ENCODE measurements around the gene HIGD1B. TPM values are rescaled to one million over a fixed set of nuclear protein-coding genes. Genes with fewer than 3 reads are reported as not detected.

HIGD1B gene
- polyA plus RNA-seq, 10 donors: 2.8 to 6.8 (median 4.5) TPM

- DNase-seq: no peak
Observed at GRCh38 chr17:44831371-44831770, 16.3 kb upstream of the HIGD1B start.

- no peak for DNase-seq
Observed at GRCh38 chr17:44832805-44833204, 14.9 kb upstream of the HIGD1B start.

GRCh38 chr17:44837196-44837595, 10.5 kb upstream of the HIGD1B start:
- no peak for DNase-seq

DNA sequence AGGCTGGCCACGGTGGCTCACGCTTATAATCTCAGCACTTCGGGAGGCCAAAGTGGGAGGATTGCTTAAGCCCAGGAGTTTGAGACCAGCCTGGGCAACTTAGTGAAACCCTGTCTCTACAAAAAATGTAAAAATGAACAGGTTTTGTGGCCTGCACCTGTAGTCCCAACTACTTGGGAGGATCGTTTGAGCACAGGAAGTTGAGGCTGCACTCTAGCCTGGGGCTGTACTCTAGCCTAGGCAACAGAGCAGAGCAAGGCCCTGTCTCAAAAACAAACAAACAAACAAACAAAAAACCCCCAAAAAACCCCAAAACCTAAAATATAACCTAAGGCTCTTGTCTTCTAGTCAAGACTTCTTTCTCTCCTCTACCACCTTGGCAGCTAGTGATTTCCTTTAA, 7.4 kb upstream of the HIGD1B start:
- no peak for DNase-seq

GRCh38 chr17:44840936-44841335, 6.7 kb upstream of the HIGD1B start:
- DNase-seq: peak in 1 of 3 donors; percentile 39

- DNase-seq: no peak
Observed at GRCh38 chr17:44842748-44843147, 4.9 kb upstream of the HIGD1B start.

DNA sequence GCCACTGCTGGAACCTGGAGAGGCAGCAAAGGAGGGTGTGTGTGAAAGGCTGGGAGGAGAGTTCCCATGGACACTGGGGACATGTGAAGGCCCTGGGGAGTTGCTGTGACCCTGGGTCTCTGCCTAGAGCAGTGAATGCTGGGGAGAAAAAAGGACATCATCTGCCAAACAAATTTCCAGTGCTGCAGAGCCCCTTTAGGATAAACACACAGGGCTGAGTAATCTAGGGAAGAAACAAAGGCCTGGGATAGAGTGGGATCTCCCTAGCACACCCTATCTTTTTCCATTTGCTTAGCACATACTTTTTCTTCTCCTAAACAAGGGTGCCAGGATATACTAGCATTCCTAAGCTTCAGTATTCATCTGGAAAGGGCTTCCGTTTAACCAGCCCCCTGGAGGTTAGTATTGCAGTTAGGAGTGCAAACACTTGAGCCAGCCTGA, 3.3 kb upstream of the HIGD1B start:
- no peak for DNase-seq

- no peak for DNase-seq
Observed at GRCh38 chr17:44846206-44846605, 1.5 kb upstream of the HIGD1B start.

DNA sequence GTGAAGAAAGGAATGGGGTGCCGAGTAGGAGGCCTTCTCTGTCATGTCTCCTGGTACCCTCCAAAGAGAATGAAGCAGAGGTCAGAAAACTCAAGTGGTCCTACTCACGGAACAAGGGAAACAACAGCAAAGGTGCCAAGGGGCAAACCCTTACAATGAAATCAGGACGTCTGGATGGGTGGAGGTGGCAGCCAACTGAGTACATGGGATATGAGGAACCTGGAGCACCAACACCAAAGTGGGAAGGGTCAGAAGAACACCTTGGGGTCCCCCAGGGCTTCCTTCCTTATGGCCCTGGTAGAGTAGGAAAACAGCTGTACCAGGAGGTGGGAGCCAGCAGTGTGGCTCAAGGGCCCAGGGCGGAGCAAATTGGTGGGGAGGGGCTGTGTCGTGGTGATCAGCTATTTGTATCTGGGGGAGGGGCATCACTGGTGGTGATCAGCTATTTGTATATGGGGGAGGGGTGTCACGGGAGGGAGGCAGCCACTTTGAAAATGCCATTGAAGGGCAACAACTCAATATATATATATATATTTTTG, 643 bp downstream of the HIGD1B start:
- no peak for DNase-seq

- no peak for DNase-seq
Observed at GRCh38 chr17:44848961-44849489, 1.3 kb downstream of the HIGD1B start.

GRCh38 chr17:44850025-44850424, 2.3 kb downstream of the HIGD1B start:
- no peak for DNase-seq

GRCh38 chr17:44850612-44851011, 2.9 kb downstream of the HIGD1B start:
- no peak for DNase-seq

DNA sequence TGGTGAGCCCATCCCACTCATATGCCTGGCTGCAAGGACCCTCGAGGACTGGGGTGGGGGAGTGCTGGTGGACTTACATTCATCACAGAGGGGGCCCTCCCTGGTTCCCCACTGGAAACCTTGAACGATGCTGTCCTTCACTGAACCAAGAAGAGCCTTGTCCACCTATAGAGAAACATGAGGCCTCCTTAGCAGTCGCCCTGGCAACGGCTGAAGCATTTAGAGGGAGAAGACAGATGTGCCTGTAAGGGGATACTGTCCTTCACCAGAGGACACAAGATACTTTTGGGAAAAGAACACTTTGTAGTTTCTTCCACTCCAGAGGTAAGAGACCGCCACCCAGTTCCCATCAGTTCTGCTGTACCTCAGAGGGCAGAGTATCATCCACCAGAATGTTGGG, 6.5 kb downstream of the HIGD1B start:
- no peak for DNase-seq

DNA sequence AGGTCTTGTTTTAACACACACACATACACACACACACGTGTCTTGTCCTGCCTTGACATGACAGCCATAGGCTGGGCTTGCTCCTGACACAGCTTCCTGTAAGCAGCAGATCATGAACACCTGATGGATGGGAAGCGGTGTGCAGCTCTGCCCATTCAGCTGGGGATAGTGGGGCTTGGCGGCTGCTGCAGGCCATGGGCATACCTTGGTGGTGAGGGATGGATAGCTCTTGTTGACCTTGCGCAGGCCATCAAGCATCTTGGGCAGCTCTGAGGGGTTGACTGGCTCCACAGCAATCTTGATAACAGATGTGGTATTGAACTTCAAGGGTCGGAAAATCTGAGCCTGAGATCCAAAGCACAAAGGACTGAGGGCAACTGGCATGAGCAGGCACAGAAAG, 12.0 kb downstream of the HIGD1B start:
- DNase-seq: no peak

DNA sequence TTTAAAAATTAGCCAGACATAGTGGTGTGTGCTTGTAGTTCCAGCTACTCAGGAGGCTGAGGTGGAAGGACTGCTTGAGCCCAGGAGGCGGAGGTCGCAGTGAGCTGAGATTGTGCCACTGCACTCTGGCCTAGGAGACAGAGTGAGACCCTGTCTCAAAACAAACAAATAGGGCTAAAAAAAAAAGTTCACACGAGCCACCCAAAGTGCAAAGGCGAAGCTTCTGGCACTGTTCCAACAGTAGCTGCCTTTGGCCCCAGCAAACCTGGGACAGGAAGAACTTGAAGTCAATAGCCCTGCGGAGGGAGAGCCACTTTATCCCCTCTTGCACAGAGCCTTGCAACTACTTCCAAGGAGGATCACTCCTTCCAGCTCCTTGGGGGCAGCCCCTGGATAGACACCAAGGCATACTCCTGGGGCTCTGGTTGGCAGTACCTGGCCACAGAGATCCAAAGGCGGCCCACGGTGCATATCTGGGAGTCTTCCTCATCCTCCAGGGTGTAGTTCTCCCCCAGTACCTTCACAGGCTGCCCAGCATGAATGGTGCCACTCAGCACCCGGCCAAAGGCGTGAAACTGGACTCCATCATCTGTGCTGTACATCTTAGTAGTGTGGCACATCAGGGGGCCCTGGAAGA, 14.7 kb downstream of the HIGD1B start:
- DNase-seq: no peak

- DNase-seq: no peak
Observed at GRCh38 chr17:44863061-44863918, 15.6 kb downstream of the HIGD1B start.

DNA sequence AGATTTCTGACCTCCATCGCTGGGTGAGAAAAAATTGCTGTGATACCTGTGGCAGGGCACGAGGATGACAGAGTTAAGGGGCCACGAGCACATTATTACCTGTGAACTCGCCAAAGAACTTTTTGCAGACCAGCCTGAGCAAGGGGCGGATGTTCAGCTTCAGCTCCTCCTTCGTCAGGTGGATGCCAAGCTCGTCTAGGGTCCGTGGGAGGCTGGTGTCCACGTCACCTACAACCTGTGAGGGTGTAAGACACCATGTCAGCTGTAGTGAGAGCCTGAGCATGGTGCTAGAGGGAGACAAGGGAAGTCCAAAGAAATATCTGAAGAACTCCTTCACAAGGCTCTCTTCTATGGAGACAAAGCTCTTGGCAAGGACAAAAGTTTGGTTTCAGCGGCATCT, 17.1 kb downstream of the HIGD1B start:
- no peak for DNase-seq

DNA sequence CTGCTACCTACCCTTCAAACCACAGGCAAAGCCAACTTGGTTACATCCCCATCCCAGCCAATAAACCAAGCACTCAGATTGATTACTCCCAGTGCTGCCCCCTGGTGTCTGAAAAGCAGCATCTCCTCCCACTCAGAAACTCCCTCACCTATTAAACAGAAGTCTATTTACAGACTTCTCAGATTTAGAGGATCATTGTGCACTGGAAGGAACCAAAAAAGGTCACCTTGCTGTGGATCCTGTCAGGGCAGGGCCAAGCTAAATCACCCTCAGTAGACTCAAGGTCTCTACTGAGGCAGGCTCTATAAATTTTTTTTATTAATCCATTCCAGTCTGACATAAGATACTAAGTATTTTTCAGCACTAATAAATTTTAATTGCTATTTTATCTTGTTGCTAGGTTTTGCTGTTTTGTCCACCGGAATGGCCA, 17.6 kb downstream of the HIGD1B start:
- peak; percentile 75 to 83 (median 81) for DNase-seq

- peak in 1 of 3 donors; percentile 55 for DNase-seq
Observed at GRCh38 chr17:44865931-44866330, 18.2 kb downstream of the HIGD1B start.

GRCh38 chr17:44867841-44868240, 20.2 kb downstream of the HIGD1B start:
- DNase-seq: no peak

DNA sequence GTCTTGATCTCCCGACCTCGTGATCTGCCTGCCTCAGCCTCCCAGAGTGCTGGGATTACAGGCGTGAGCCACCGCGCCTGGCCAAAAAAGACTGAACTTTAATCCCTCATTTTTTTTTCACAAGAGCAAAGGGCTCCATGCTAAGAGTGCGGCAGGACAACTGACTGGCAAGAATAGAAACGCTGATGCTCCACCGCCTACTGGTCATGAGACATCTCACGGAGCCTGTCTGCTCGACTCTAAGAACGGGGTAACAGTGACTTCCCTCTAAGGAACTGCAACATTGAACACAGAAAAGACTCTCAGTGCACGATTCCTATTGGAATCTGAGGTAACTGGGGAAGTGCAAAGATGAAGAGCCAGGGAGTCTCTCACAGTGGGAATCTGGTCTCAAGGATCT, 23.9 kb downstream of the HIGD1B start:
- no peak for DNase-seq

DNA sequence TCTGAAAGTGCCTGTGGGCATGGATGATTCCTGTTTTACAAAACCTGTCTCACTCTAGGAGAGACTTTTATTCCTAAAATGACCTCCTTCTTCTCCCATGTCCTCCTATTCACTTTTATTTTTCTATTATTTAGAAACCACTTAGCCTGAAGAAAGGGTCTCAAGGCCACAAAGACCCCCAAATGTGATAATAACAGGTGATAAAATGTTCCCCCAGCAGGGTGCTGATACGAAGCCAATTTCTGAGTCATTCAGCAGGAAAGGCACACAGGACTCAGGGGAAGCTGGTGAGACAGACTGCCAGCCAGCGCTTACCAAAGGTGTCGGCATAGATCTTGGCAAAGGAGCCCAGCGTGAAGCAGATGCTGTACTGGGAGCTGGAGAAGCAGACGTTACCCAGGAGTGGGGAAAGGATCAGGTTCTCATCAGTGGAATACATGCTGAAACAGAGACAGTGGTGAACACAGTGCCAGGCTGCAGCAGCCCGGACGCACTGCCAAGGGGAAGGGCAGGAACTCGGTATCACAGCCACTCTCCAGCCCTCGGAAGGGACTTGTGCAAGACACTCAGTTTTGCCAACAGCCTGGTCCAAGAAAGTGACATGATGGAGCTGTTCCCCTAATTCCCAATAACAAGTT, 24.6 kb downstream of the HIGD1B start:
- no peak for DNase-seq

All from muscle of back (tissue), 11 donors.